ENCODE data around the gene KCNH4. TPM values are rescaled to one million over a fixed set of nuclear protein-coding genes. Genes with fewer than 3 reads are reported as not detected.
"Not testable (repeated sequence)": the region's sequence is repeated elsewhere in the genome, so short reads cannot be mapped to it uniquely, and the experiment has no call there.

The KCNH4 gene
- total RNA-seq, 1 experiment from 2014 or later = not detected

GRCh38 chr17:42210046-42210445, 29.1 kb upstream of the KCNH4 start (continued):
- no peak for TF ChIP-seq CTCF (IDR thresholded peaks at IDR 0.05 in 2 of 3, conservative IDR thresholded peaks at IDR 0.05 in 1 of 3; ENCODE audit: borderline replicate concordance in 1 of 3, insufficient read depth in 1 of 3, low read depth in 2 of 3, low read length in 2 of 3)
- TF ChIP-seq EGR1 (IDR thresholded peaks at IDR 0.05; ENCODE audit: low read depth) = no peak
- no peak for TF ChIP-seq EZH2 (IDR thresholded peaks at IDR 0.05)
- no peak for TF ChIP-seq CBX3 (IDR thresholded peaks at IDR 0.05; ENCODE audit: low read depth)
- TF ChIP-seq TCF7L2 (IDR thresholded peaks at IDR 0.05; ENCODE audit: borderline replicate concordance, extremely low read depth, insufficient read depth, insufficient read length) = no peak
- TF ChIP-seq ELF1 (IDR thresholded peaks at IDR 0.05; ENCODE audit: borderline replicate concordance, low read depth) = no peak
- no peak for TF ChIP-seq ZFX (IDR thresholded peaks at IDR 0.05)
- TF ChIP-seq EZH2phosphoT487 (IDR thresholded peaks at IDR 0.05; ENCODE audit: borderline replicate concordance) = no peak
- TF ChIP-seq POLR2A (IDR thresholded peaks at IDR 0.05; ENCODE audit: borderline replicate concordance, extremely low read depth, insufficient read depth, insufficient read length) = no peak
- no peak for TF ChIP-seq JUND (IDR thresholded peaks at IDR 0.05)
- no peak for TF ChIP-seq MAX (IDR thresholded peaks at IDR 0.05)
- TF ChIP-seq FOSL1 (IDR thresholded peaks at IDR 0.05; ENCODE audit: low read depth) = no peak
- no peak for TF ChIP-seq SIN3A (IDR thresholded peaks at IDR 0.05; ENCODE audit: low read depth)
- TF ChIP-seq ZNF274 (IDR thresholded peaks at IDR 0.05; ENCODE audit: low read depth, low read length) = no peak

GRCh38 chr17:42206153-42206612, 25.2 kb upstream of the KCNH4 start:
- ATAC-seq; H3K36me3 ChIP-seq (ENCODE audit: control insufficient read depth in 1 of 2, insufficient read depth in 2 of 2, low read length in 2 of 2); BruUV-seq (replicated peaks); H3K4me2 ChIP-seq (ENCODE audit: low read length); RAD21 ChIA-PET (ENCODE audit: low non-redundant PET in 1 of 2, low total read pairs in 2 of 2, uncharacterized antibody in 2 of 2, unreplicated experiment in 2 of 2); H3K9me3 ChIP-seq (ENCODE audit: control insufficient read depth in 1 of 2, insufficient read depth in 1 of 2, low read depth in 1 of 2, low read length in 2 of 2); POLR2A ChIA-PET; H3K9me2 ChIP-seq (ENCODE audit: insufficient read depth); H4K20me1 ChIP-seq (ENCODE audit: insufficient read depth); H3K9ac ChIP-seq (ENCODE audit: low read length); H3K4me1 ChIP-seq (ENCODE audit: control insufficient read depth in 1 of 2, insufficient read depth in 2 of 2, low read length in 2 of 2); H3K27ac ChIP-seq (ENCODE audit: low read depth, low read length); CTCF ChIA-PET; H3K27me3 ChIP-seq (ENCODE audit: insufficient read depth, low read length); DNase-seq (ENCODE audit: low read depth, low spot score); H3K79me2 ChIP-seq (ENCODE audit: insufficient read depth, low read length); intact Hi-C loops (cut with micrococcal nuclease); H3K4me3 ChIP-seq (replicated peaks in 1 of 2; ENCODE audit: low read depth in 1 of 2, low read length in 2 of 2); H2AFZ ChIP-seq (ENCODE audit: low read depth, low read length, poor library complexity, severe bottlenecking): not testable (repeated sequence)

All from HCT116 (cell line).